Stimulated activated CD8-positive, alpha-beta memory T cell treated with anti-CD3 and anti-CD28 coated beads, Interleukin-15, amount 100 ng/mL, for 24 hours (primary cell): ENCODE measurements around the gene MYT1.

Experiments used
- DNase-seq: peaks from one replicate; pipeline ENCODE4 v3.0.0-alpha.2; 2020; ENCODE audit warnings: low read depth

Gene MYT1

DNA sequence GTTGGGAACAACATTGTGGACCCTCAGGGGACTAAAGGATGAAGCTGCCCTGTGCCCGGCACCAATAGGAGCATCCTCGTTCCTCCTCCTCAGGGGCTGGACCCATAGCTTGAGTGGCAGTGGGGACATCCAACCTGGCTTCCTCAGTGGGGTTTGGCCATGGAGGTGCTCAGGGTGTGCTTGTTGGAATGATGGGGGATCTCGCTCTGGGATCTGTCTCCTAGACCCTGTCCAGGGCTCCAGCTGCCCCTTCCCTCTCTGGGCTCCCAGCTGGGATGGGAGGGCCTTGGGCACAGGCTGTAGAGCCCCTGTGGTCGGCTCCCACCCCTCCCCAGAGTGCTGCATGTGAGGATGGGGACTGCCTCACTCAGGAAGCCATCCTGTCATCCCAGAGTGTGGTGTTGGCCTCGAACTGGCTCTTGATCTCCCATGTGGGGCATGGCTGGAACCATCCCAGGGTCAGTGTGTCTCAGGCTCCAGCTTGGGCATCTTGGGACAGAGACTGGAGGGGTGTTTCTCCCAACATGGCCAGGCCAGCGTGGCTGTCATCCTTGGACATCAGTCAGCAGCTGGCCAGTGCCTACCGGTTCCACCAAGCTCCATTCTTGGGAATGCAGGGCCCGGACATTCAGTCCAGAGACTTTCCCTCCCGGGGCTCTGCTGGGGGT, 9.5 kb upstream of the MYT1 start:
- DNase-seq: no peak

- no peak for DNase-seq
These were observed 8.8 kb upstream of the MYT1 start for GRCh38 chr20:64155258-64156135.

DNA sequence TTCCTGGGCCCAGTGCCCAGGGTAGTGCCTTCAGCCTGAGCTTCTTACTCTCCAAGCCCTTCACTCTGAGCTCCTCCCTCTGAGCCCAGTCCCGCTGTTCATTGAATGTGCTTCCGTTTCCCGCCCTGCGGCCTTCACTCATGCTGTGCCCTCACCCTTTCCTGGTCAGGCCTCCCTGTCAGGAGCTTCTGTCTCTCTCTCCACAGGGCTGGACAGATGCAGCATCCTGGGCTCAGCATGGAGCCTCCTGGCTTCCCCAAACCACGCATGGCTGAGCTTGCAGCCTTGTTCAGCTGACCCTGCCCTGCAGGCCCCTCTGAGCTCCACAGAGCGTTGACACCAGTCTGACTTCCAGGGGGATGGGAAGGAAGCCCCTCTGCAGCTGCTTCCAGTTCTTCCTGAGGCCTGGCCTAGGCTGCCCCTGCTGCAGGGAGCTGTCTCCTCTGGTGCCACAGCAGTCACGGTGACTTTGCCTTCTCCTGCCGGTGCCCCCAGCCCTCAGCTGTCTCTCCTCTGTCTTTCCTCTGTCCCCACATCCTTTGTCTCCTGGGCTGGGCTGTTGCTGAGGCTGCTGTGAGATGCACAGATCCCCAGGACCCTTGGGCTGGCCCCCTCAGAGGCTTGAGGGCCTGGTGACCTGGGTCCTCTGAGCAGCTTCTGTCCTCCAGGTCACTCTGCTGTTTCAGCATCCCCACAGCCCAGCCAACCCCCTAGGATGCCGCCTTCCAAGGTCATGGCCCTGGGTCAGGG, 7.9 kb upstream of the MYT1 start:
- DNase-seq: no peak

DNA sequence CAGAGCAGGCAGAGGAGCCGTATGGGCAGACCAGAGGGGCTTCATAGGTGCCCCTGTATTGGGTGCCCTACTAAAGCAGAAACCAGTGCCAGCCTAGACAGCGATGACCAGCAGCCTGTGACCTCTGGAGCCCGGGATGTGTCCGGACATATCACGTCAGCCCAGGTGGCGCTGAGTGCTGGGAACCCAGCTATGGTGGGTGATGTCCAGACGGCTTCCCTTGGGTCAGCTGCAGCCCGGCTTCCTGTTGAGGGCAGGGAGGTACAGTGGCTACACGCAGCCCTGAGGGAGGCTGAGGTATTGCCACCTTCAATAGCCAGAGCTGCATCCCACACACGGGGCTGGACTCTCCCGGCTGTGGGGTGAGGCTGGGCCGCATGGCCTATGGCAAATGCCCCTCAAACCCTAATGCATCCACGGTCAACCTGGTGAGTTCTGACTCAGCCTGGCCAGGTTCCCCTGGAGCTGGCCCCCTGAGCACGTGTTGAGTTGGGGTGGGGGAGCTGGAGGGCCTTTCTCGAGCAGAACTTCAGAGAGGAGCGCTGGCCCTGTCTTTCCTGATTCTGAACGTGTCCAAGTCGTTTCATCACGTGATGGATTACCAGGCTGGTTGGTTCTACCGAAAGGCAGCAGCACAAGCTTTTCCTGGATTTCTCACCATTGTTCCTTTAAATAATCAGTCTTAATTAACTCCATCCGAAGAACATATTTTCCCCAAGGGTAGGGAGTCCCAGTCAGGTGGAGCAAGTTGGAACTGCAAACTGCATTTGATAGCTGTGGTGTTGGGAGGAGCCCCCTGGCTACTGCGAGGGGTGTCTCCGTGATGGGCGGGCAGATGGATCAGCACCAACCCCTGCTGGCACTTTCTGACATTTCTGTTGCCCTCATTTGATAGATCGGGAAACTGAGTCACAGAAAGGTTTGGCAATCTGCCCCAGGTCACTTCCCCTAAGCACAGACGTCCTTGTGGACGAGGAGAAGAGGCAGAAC, 7.1 kb upstream of the MYT1 start:
- no peak for DNase-seq

DNA sequence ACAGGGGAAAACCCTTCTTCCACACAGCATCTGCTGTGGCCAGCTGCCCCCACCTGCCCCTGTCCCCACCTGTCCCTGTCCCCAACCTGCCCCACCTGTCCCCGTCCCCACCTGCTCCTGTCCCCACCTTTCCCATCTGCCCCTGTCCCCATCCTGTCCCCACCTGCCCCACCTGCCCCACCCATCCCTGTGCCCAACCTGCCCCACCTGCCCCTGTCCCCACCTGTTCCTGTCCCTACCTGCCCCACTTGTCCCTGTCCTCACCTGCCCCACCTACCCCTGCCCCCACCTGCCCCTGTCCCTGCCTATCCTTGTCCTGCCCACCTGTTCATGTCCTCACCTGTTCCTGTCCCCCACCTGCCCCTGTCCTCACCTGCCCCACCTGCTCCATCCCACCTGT, 6.4 kb upstream of the MYT1 start:
- no peak for DNase-seq

DNA sequence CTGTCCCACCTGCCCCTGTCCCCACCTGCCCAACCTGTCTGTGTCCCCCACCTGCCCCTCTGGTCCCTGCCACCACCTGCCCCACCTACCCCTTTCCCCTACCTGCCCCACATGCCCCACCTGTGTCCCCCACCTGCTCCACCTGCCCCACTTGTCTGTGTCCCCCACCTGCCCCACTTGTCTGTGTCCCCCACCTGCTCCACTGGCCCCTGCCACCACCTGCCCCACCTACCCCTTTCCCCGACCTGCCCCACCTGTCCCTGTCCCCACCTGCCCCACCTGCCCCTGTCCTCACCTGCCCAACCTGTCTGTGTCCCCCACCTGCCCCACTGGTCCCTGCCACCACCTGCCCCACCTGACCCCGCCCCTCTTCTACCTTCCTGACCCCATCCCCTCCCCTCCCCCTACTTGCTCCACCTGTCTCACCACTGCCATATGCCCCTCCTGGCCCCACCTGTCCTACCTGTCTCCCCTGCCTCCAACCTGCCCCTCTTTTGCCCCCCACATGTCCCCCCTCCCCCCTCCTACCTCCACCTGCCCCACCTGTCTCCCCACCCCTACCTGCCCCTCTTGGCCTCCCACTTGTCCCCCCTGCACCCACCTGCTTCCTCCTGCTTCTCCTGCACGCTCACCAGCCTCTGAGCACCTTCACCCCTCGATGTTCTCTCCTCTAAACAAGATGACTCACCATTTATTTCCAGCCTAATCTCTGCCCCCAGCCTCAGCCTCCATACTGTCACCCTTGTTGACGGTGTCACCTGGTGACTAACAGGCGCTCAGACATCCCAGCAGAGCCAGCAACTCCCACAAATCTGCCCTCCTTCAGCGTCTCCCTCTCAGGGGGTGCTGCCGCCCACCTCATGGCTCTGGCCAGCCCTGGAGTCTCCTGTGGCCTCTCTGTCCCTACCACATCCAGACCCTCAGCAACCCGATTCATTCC, 5.6 kb upstream of the MYT1 start:
- DNase-seq: no peak

DNA sequence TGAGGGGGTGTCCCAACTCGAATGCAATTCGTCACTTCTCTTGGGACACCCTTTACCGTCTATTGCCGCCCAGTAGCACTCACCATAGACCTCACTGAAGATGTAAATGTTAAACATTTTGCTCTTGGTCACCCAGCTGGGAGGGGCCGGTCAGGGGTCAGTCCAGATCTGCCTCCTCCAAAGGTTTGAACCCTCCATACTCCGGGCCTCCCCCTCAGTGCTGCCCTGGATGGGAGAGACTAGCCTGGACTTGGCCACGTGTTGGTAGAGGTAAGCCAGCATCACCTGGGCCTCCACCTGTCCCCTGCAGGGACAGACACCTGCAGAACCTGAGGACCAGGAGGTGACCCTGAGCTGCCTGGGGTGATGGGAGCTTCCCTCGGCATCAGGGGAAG, 5.0 kb upstream of the MYT1 start:
- DNase-seq: no peak

DNA sequence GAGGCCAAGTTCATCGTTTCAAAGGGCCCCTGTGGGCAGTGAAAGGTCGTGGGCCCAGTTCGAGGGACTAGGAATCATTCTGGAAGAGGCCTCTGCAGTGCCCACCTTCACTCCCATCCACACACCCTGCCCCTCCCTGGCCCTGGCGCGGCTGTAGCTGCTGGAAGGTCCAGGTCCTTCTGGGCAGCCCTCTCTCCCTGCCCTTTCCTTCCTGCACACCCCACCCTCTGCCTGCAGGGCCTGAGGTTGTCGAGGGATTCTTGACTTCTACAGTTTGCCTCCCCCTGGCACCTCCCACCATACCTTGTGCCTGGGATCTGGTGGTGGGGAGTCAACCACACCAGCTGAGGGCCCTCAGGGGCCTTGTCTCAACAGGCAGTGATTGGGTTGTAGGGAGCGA, 4.5 kb upstream of the MYT1 start:
- DNase-seq: no peak

DNA sequence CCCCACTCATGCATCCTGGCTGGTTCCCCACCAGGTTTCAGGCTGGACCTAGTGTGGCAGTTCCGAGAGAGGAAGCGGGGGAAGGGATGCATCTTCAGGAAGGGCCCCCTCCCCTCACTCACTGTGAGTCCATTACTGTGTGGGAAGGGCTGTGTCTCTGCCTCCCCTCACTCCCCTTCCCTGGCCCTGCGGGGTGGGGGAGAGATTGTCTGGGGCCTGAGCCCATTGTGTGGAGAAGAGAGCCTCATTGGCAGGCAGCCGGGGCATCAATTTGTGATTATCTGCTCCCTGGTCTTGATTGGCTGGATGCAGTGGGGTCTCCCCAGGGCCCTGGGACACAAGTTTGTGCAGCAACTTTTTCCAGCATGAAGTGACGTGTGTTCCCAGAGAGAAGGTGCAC, 4.1 kb upstream of the MYT1 start:
- DNase-seq: no peak

GRCh38 chr20:64160526-64161355, 3.5 kb upstream of the MYT1 start:
- no peak for DNase-seq

DNA sequence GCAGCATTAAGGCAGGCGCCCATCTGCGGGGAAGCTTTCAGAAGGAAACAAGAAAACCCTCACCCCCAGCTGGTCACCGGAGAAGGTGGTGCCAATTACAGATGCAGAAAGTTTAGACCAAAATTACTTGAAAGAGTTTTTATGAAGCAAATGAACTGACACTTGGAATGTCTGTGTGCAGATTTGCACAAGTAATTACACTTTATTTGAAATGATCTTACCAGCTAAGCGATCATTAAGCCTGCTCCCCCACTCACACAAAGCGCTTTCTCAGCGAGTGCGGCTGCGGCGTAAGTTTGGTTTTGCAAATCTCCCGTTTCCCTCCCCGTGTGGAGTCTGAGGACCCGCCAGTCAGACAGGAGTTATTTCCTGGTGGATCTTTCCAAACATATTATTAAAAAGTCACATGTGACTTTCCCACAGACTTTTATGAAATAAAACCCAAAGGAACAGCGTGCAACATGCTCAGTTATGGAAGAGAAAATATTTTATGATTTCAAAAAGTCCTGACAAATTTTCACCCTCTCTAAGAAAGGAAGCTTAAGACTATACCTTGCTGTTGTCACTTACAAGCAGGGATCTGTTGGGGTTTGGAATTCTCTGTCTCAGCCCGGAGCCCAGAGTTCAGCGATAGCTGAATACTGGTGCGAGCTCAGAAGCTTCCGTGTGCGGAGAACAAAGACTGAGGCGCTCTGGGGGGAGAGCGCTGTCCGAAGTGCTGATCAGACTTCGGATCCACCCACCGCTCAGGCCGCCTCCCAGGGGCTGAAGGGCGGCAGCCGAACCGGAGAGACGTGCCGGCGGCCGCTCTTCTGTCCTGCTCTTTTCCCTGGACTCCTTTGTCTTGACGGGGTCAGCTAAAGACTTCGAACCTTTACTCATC, 2.7 kb upstream of the MYT1 start:
- DNase-seq: no peak

- no peak for DNase-seq
These were observed 1.9 kb upstream of the MYT1 start for GRCh38 chr20:64162239-64162910.

DNA sequence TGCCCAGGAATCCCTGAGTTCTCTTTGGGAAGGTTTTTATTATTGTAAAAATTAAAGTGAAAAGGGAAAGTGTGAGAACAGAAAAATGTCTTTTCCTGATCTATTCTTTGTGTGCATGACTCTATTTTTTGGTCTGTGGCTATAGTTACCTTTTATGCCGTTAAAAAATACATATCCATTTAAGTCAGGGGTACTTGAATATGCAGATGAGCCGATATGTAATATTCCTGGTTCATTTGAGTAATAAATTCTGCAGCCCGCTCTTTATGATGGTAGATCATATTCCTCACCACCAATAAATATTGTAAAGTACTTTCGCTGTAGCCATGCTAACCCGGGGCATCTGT, 503 bp upstream of the MYT1 start:
- DNase-seq: no peak

DNA sequence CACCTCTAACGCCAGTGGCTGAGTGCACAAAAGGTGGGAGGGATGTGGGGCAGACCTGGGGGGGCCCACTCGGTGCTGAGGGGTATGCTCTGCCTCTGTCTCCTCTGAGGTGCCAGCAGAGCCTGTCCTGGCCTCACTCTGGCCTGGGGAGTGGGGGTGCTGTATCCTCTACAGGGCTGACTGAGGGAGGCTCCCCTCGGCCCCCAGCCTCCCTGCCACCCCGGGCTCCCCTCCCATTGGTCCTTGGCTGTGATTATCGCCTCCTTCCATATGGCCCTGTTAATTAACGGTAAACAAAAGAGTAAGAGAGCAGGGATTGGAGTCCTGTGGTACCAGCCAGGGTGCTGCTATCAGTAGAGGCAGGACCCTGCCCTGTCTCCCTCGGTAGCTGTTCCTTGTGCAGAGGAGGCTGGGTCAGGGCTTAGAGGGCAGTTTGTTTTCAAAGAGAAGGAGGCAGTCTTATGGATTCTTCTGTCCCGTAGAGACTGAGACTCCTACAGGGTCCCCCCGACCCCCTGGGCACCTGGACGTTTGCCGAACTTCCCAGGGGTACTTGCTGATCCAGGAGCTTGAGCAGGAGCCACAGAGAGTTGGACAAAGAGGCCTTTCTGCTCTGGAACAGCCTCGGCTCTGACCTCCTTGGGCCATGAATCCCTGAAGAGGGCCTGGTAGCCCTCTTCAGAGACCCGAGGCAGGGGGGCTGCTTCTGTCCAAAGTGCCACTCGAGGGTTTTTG, 1.8 kb downstream of the MYT1 start:
- DNase-seq: no peak

- no peak for DNase-seq
These were observed 2.7 kb downstream of the MYT1 start for GRCh38 chr20:64166721-64167615.

DNA sequence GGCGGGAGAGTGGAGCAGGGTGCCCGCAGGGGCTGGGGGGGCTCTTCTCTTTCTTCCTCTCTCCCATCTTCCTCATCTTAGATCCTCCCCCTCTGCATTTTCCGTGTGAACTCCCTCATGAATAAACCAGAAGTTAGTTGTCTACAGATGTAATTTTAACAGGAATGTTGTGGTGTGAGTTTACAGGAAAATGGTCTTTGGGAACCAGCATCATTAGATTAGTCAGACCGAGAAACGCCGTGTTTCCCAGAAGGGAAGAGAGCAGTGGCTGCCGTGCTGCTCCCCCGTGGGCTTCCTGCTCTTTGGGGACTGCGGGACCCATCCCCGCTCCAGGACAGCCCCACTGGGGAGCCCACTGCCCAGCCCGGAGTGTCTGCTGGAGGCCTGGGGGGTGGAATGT, 3.4 kb downstream of the MYT1 start:
- DNase-seq: no peak
